Measurements from ENCODE around the gene INPP1.

GRCh38 chr2:190405070-190405469 is 61.7 kb downstream of the INPP1 start:
- TF ChIP-seq EZH2 (IDR thresholded peaks at IDR 0.05; ENCODE audit: borderline replicate concordance, low read depth, low read length, severe bottlenecking) (no peak), CTCF (IDR thresholded peaks at IDR 0.05; ENCODE audit: borderline replicate concordance, extremely low read depth, low read length, poor library complexity, severe bottlenecking) (no peak)

Measured in DND-41 (cell line).